ENCODE data around the gene SP6.

The SP6 gene

DNA sequence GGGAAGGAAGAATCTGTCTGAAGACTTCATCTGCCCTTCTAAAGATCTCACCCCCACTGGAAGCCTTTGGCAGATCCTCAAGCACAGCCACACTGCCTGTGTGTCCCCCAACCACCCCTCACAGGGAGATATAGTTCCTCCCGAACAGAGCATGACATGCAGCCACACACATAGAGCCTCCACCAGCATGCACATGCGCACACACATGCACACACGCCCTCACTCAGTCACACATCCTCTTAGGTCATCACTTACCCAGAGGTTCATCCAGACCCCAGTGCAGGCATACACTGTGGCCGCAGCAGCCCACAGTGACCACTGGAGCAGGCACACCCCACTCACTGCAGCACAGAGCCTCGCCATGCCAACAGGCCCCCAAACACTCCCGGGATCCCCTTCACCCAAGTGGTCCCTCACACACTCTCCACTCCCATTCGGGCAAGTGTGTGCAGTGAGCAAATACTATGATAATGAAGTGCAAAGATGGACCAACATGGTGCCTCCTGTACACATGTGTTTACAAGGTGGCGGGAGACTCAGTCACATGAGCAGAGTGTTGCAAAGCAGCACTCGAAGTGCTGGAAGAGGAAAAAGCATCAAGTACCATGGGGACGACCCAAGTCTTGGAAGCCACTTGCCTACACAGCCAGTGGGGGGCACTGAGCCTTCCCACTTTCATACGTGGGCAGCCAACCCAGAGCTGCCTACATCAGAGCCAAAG is 17.0 kb upstream of the SP6 start:
- 88% methylated on average over 11 of the region's 11 CpGs for WGBS
- no peak overlapping the region for H3K4me3 ChIP-seq (ENCODE audit: low read length)
- H3K36me3 ChIP-seq (ENCODE audit: insufficient read depth, low read length): no peaks in the 10 kb centered on the region
- H3K9me3 ChIP-seq (ENCODE audit: insufficient read depth, low read depth, low read length): no peaks in the 10 kb centered on the region
- H3K27me3 ChIP-seq (ENCODE audit: insufficient read depth, low read length): peaks cover 43% of the 10 kb centered on the region
- no peak overlapping the region for H3K9ac ChIP-seq (ENCODE audit: low read depth, low read length)
- peaks cover 25% of the 10 kb centered on the region for H3K4me1 ChIP-seq (ENCODE audit: insufficient read depth, low read length)
- no peak overlapping the region for H3K27ac ChIP-seq (ENCODE audit: low read depth, low read length)

DNA sequence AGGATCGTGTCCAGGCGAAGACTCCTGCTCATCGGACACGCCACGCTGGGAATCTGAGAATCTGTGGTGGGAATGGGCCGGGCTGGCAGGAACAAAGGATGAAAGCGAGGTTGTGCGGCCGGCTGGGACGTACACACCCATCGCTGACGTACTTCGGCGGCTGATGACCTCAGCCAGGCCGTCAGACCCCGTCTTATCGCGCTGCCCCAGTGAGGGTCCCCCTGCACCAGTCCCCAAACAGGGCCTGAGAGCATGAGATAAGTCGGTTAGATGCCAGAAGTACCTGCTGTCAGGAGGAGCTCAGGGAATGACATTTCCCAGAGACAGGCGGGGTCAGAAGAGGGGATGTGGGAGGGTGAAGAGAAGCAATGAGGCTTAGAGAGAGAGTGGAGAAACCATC is 16.0 kb upstream of the SP6 start:
- no peak overlapping the region for H3K27ac ChIP-seq (ENCODE audit: low read depth, low read length)
- H3K27me3 ChIP-seq (ENCODE audit: insufficient read depth, low read length): peaks cover 34% of the 10 kb centered on the region
- H3K4me1 ChIP-seq (ENCODE audit: insufficient read depth, low read length): peaks cover 24% of the 10 kb centered on the region
- WGBS: 89% methylated on average over 20 of the region's 20 CpGs
- no peak overlapping the region for H3K4me3 ChIP-seq (ENCODE audit: low read length)
- H3K36me3 ChIP-seq (ENCODE audit: insufficient read depth, low read length): no peaks in the 10 kb centered on the region
- no peaks in the 10 kb centered on the region for H3K9me3 ChIP-seq (ENCODE audit: insufficient read depth, low read depth, low read length)
- H3K9ac ChIP-seq (ENCODE audit: low read depth, low read length): no peak overlapping the region

DNA sequence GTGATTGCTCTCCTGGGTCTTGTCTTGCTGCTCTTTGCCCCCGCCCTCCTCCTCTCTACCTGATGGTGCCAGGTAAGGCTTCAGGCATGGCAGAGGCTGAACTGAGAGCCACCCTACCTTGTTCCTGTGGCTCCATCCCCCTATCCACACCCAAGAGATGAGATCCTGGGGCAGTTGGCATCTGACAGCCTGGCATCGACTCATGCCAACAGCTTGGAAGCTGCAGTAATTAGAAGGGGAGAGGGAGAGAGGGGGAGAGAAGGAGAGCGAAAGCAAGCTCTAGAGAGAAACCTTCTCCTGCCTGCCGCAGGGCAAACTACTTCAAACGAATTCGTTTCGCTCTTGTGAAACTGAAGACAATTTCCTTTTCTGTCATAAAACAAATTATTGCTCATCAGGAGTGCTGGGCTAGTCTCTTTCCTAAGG is 13.8 kb upstream of the SP6 start:
- Histone ChIP-seq H3K27me3 (ENCODE audit: insufficient read depth, low read length) (peaks cover 15% of the 10 kb centered on the region), H3K36me3 (ENCODE audit: insufficient read depth, low read length) (no peaks in the 10 kb centered on the region), H3K27ac (ENCODE audit: low read depth, low read length) (no peak overlapping the region), H3K4me1 (ENCODE audit: insufficient read depth, low read length) (peaks cover 13% of the 10 kb centered on the region), H3K9me3 (ENCODE audit: insufficient read depth, low read depth, low read length) (no peaks in the 10 kb centered on the region), H3K9ac (ENCODE audit: low read depth, low read length) (no peak overlapping the region), H3K4me3 (ENCODE audit: low read length) (no peak overlapping the region)
- 84% methylated on average over 7 of the region's 7 CpGs for WGBS

DNA sequence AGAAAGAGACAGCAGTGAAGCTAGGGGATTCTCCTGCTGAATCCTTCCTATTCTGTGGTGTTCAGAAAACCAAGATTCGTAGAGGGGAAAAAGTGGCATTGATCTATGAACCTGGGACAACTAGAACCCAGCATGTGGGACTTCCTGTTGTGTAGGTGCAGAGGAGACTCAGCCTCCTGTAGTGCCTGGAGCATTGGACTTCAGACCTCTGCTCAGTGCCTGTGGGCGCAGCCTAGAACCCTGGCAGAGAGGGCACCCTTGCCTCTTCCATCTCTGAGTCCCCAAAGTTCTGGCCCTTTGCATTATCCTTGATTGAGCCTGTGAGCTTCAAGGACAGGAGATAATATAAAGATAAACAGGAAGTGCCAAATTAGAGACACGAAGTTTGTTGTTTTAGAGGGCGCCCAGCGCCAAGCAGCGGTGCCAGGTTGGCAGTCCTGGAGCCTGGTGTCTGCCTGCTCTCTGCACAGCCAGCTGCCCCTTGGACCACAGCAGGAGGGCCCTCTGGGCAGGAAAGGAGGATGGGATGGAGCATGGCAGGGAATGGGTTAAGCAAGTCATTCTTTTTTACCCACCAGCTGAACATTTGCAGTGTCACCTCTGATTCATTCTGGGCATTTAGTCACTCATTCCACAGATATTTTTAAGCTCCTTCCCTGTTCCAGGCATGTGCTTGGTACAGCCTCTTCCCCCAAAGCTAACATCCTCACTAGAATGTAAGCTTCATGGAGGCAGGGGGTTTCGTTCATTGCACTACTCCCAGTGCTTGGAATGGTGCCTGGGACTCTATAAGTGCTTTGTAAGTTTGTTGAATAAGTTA is 11.9 kb upstream of the SP6 start:
- 0 out of 2 replicates have a peak, but pooled peaks cover 10% of the 10 kb centered on the region for H3K4me1 ChIP-seq (ENCODE audit: insufficient read depth, low read length)
- no peak overlapping the region for H3K9ac ChIP-seq (ENCODE audit: low read depth, low read length)
- H3K27me3 ChIP-seq (ENCODE audit: insufficient read depth, low read length): peaks cover 8% of the 10 kb centered on the region; the same call in 1 of the 2 replicates
- 91% methylated on average over 7 of the region's 7 CpGs for WGBS
- H3K9me3 ChIP-seq (ENCODE audit: insufficient read depth, low read depth, low read length): no peaks in the 10 kb centered on the region
- H3K27ac ChIP-seq (ENCODE audit: low read depth, low read length): no peak overlapping the region
- no peaks in the 10 kb centered on the region for H3K36me3 ChIP-seq (ENCODE audit: insufficient read depth, low read length)
- no peak overlapping the region for H3K4me3 ChIP-seq (ENCODE audit: low read length)

DNA sequence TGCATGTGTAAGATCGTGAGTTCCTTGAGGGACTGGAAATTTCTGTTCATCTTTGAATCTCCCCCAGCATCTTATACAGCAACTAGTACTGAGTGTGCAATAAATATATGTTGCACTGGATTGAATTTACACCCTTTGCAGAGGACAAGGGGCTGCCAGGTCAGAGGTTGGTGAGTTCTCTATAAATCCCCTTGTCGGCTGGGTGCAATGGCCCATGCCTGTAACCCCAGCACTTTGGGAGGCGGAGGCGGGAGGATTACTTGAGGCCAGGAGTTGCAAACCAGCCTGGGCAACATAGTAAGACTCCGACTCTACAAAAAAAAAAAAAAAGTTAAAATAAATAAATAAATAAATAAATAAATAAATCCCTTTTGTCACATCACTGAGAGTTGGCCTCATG is 9.4 kb upstream of the SP6 start:
- H3K27ac ChIP-seq (ENCODE audit: low read depth, low read length): no peak overlapping the region
- no peak overlapping the region for H3K4me3 ChIP-seq (ENCODE audit: low read length)
- H3K36me3 ChIP-seq (ENCODE audit: insufficient read depth, low read length): no peaks in the 10 kb centered on the region
- H3K4me1 ChIP-seq (ENCODE audit: insufficient read depth, low read length): 0 out of 2 replicates have a peak, but pooled peaks cover 18% of the 10 kb centered on the region
- H3K9ac ChIP-seq (ENCODE audit: low read depth, low read length): no peak overlapping the region
- peaks cover 25% of the 10 kb centered on the region for H3K27me3 ChIP-seq (ENCODE audit: insufficient read depth, low read length)
- no peaks in the 10 kb centered on the region for H3K9me3 ChIP-seq (ENCODE audit: insufficient read depth, low read depth, low read length)
- 91% methylated on average over 3 of the region's 5 CpGs for WGBS

DNA sequence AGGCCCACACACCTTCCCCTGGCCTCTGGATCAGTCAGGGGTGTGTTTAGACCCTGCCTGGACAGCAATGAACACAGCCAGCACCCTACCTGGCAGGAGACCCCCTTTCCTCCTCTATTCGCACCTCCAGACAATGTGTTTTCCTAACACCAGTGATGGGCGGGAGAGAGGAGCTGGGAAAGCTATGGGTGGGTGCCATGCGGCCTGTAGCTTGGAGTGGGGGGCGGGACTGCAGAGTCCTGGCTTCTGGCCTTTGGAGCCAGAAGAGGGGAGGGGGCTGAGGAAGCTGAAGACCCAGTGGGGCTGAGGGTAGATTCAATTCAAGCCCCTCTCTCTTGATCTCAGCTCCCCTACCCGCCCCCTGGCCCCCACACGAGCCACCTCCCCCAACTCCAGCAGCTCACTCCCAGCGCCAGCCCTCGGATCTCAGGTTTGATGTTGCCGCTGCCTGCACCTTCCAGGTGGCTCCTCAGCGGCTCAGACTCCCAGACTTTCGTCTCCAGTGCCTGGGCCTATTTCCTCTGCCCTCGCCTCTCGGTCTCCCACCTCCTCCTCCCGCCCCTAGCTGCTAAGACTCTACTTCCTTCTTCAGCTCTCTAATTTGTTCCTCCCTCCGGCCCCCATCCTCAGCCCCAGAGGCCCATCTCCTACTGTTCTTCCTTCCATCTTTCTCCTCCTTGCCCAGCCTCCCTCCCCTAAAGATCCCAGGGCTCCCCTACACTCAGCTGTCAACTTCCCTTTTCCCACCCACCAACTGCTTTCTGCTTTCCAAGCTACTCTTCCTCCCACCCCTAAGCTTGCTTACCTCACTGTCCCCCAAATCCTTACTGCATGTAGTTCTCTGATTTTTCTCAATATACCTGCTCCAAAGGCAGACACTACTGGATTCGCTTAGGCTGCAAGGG is 6.8 kb upstream of the SP6 start:
- 47% methylated on average over 15 of the region's 16 CpGs for WGBS
- no peaks in the 10 kb centered on the region for H3K9me3 ChIP-seq (ENCODE audit: insufficient read depth, low read depth, low read length)
- H3K4me1 ChIP-seq (ENCODE audit: insufficient read depth, low read length): 0 out of 2 replicates have a peak, but pooled peaks cover 14% of the 10 kb centered on the region
- no peak overlapping the region for H3K4me3 ChIP-seq (ENCODE audit: low read length)
- no peak overlapping the region for H3K9ac ChIP-seq (ENCODE audit: low read depth, low read length)
- H3K27me3 ChIP-seq (ENCODE audit: insufficient read depth, low read length): peaks cover 51% of the 10 kb centered on the region
- H3K36me3 ChIP-seq (ENCODE audit: insufficient read depth, low read length): no peaks in the 10 kb centered on the region
- no peak overlapping the region for H3K27ac ChIP-seq (ENCODE audit: low read depth, low read length)

GRCh38 chr17:47856830-47857229 is 5.9 kb upstream of the SP6 start:
- no peak overlapping the region for H3K4me3 ChIP-seq (ENCODE audit: low read length)
- H3K36me3 ChIP-seq (ENCODE audit: insufficient read depth, low read length): no peaks in the 10 kb centered on the region
- H3K4me1 ChIP-seq (ENCODE audit: insufficient read depth, low read length): peaks cover 20% of the 10 kb centered on the region; the same call in 1 of the 2 replicates
- peaks cover 61% of the 10 kb centered on the region for H3K27me3 ChIP-seq (ENCODE audit: insufficient read depth, low read length)
- H3K9me3 ChIP-seq (ENCODE audit: insufficient read depth, low read depth, low read length): no peaks in the 10 kb centered on the region
- H3K27ac ChIP-seq (ENCODE audit: low read depth, low read length): no peak overlapping the region
- H3K9ac ChIP-seq (ENCODE audit: low read depth, low read length): no peak overlapping the region

GRCh38 chr17:47855737-47856136 is 4.8 kb upstream of the SP6 start:
- H3K27ac ChIP-seq (ENCODE audit: low read depth, low read length): no peak overlapping the region
- 52% methylated on average over 3 of the region's 3 CpGs for WGBS
- no peak overlapping the region for H3K9ac ChIP-seq (ENCODE audit: low read depth, low read length)
- H3K36me3 ChIP-seq (ENCODE audit: insufficient read depth, low read length): no peaks in the 10 kb centered on the region
- peaks cover 20% of the 10 kb centered on the region; the same call in 1 of the 2 replicates for H3K4me1 ChIP-seq (ENCODE audit: insufficient read depth, low read length)
- no peak overlapping the region for H3K4me3 ChIP-seq (ENCODE audit: low read length)
- H3K27me3 ChIP-seq (ENCODE audit: insufficient read depth, low read length): peaks cover 68% of the 10 kb centered on the region
- H3K9me3 ChIP-seq (ENCODE audit: insufficient read depth, low read depth, low read length): no peaks in the 10 kb centered on the region

DNA sequence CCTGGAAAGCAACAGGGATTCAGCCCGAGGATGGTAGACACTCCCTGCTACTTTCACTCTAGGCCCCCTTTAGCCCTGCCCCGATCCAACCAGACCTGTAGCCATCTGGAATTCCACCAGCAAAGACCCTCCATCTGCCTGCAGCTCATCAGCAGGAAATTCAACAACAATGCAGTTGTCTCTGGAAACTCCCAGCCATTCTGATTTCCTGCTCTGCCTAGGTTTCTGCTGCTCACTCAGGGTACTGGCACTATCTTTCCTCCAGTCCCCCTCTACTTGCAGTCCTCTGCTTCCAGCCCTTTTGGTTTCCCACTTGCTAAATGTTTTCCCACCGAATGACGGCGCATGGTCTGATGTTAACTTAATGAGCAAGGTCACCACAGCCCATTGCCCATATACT is 2.7 kb upstream of the SP6 start:
- H3K27me3 ChIP-seq (ENCODE audit: insufficient read depth, low read length): peaks cover 83% of the 10 kb centered on the region
- no peak overlapping the region for H3K4me3 ChIP-seq (ENCODE audit: low read length)
- no peak overlapping the region for H3K27ac ChIP-seq (ENCODE audit: low read depth, low read length)
- H3K4me1 ChIP-seq (ENCODE audit: insufficient read depth, low read length): peaks cover 20% of the 10 kb centered on the region; the same call in 1 of the 2 replicates
- H3K9me3 ChIP-seq (ENCODE audit: insufficient read depth, low read depth, low read length): no peaks in the 10 kb centered on the region
- H3K36me3 ChIP-seq (ENCODE audit: insufficient read depth, low read length): no peaks in the 10 kb centered on the region
- WGBS: 67% methylated on average over 5 of the region's 5 CpGs
- no peak overlapping the region for H3K9ac ChIP-seq (ENCODE audit: low read depth, low read length)

GRCh38 chr17:47852113-47852949 is 1.4 kb upstream of the SP6 start:
- Histone ChIP-seq H3K27me3 (ENCODE audit: insufficient read depth, low read length) (peaks cover 96% of the 10 kb centered on the region), H3K27ac (ENCODE audit: low read depth, low read length) (no peak overlapping the region), H3K9ac (ENCODE audit: low read depth, low read length) (no peak overlapping the region), H3K4me1 (ENCODE audit: insufficient read depth, low read length) (peaks cover 15% of the 10 kb centered on the region), H3K4me3 (ENCODE audit: low read length) (peak overlapping the region; percentile 58), H3K36me3 (ENCODE audit: insufficient read depth, low read length) (no peaks in the 10 kb centered on the region), H3K9me3 (ENCODE audit: insufficient read depth, low read depth, low read length) (no peaks in the 10 kb centered on the region)
- 48% methylated on average over 32 of the region's 32 CpGs for WGBS
